Left ventricle myocardium inferior (tissue), 1 donor: ENCODE data around the gene SLC43A2. TPM values are rescaled to one million over a fixed set of nuclear protein-coding genes. Genes with fewer than 3 reads are reported as not detected.

Experiments
- DNase-seq: peaks from one replicate; pipeline ENCODE4 v3.0.0-alpha.2; 2020
- H3K27ac ChIP-seq: fragments of 200-600 bp; replicated peaks from 2 replicates; pipeline ENCODE4 v1.8.0; 2021
- H3K27me3 ChIP-seq: fragments of 200-600 bp; 2 replicates; pipeline ENCODE4 v1.8.0; 2021; ENCODE audit warnings: low read depth
- H3K36me3 ChIP-seq: fragments of 200-600 bp; 2 replicates; pipeline ENCODE4 v1.8.0; 2021
- H3K4me1 ChIP-seq: fragments of 200-600 bp; 2 replicates; pipeline ENCODE4 v1.8.0; 2021
- H3K4me3 ChIP-seq: fragments of 200-600 bp; 2 replicates; pipeline ENCODE4 v1.8.0; 2021; ENCODE audit warnings: mild to moderate bottlenecking, moderate library complexity
- H3K9me3 ChIP-seq: fragments of 200-600 bp; replicated peaks from 2 replicates; pipeline ENCODE4 v1.8.0; 2021
- intact Hi-C: fragments of 100-400 bp; cut with micrococcal nuclease; formaldehyde crosslinking; loops from one replicate; pipeline ENCODE4 v1.11.0; 2022
- total RNA-seq: library from RNA; stranded (reverse); fragmentation: NEBNext Ultra II Directional; extraction: Animal tissue kit (Norgen Biotek cat#: 25700); gene quantifications from one replicate; pipeline ENCODE4 v1.2.1, GENCODE V29; 2021
- TF ChIP-seq, protein P1 (sequence below): fragments of 200-600 bp; IDR thresholded peaks from 2 replicates; pipeline ENCODE4 v1.8.0; 2021; ENCODE audit warnings: antibody characterized with exemption, mild to moderate bottlenecking, borderline replicate concordance
- donor health status: DM: no; HTN: yes; CAD: no; lungs with severe emphysema.

The SLC43A2 gene
- total RNA-seq, 1 donor from 2014 or later = 4.0 TPM

DNA sequence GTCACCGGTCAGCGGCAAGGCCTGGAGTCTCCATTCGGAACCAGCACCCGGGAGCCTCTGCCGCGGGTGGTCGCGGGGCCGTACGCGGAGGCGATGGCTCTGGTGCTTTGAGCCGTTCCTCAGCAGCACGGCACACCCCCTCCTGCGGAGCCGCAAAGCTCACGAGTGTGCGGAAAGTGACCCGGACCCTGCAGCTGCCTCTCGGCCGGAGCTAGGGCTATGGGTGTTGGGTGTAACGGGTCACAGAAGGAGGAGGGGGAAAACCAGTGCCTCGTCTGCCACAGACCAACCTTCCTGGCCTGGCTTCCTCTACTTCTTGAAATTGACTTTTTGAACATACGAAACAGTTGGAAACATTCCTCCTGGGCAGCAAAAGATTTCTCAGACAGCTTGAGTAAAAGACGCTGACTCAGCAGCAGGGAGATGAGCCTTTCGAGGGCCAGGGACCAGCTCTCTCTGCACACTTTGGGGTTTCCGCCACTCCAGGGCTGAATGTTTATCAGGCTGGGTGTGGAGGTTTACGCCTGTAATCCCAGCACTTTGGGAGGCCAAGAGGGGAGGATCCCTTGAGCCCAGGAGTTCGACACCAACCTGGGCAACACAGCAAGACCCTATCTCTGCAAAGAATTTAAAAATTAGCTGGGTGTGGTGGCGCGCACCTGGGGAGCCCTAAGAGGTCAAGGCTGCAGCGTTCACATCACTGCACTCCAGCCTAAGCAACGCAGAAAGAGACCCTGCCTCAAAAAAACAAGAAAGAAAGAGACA, 39.6 kb downstream of the SLC43A2 start:
- Histone ChIP-seq H3K9me3 (no peaks in the 10 kb centered on the region), H3K4me1 (peaks cover 31% of the 10 kb centered on the region), H3K4me3 (no peak overlapping the region), H3K27me3 (no peaks in the 10 kb centered on the region), H3K36me3 (peaks cover 5% of the 10 kb centered on the region), H3K27ac (peak overlapping the region; percentile 91)
- intact Hi-C loops = no loop called here
- DNase-seq = no peak
- TF ChIP-seq, protein P1, sequence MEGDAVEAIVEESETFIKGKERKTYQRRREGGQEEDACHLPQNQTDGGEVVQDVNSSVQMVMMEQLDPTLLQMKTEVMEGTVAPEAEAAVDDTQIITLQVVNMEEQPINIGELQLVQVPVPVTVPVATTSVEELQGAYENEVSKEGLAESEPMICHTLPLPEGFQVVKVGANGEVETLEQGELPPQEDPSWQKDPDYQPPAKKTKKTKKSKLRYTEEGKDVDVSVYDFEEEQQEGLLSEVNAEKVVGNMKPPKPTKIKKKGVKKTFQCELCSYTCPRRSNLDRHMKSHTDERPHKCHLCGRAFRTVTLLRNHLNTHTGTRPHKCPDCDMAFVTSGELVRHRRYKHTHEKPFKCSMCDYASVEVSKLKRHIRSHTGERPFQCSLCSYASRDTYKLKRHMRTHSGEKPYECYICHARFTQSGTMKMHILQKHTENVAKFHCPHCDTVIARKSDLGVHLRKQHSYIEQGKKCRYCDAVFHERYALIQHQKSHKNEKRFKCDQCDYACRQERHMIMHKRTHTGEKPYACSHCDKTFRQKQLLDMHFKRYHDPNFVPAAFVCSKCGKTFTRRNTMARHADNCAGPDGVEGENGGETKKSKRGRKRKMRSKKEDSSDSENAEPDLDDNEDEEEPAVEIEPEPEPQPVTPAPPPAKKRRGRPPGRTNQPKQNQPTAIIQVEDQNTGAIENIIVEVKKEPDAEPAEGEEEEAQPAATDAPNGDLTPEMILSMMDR = no peak

DNA sequence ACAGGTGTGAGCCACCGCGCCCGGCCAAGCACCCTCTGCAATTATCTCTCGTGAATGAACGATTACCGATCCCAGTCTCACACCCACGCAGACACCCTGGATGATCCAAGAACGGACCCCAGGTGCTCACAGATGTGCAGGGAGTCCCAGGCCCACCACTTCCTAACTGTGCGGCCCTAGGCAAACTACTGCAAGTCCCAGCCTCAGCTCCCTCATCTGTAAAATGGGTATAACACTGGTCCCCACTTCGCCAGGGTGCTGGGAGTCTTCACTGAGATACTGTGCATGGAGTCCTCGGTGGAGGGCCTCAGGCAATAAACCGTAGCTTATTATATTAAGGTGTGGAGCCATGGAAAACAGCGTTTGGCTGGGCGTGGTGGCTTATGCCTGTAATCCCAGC, 44.5 kb downstream of the SLC43A2 start:
- H3K9me3 ChIP-seq = no peaks in the 10 kb centered on the region
- no peak overlapping the region for H3K4me3 ChIP-seq
- no peak overlapping the region for H3K27ac ChIP-seq
- no peaks in the 10 kb centered on the region for H3K27me3 ChIP-seq
- intact Hi-C loops = no loop called here
- H3K4me1 ChIP-seq = peaks cover 13% of the 10 kb centered on the region
- TF ChIP-seq, protein P1 = no peak
- H3K36me3 ChIP-seq = peaks cover 5% of the 10 kb centered on the region
- no peak for DNase-seq

DNA sequence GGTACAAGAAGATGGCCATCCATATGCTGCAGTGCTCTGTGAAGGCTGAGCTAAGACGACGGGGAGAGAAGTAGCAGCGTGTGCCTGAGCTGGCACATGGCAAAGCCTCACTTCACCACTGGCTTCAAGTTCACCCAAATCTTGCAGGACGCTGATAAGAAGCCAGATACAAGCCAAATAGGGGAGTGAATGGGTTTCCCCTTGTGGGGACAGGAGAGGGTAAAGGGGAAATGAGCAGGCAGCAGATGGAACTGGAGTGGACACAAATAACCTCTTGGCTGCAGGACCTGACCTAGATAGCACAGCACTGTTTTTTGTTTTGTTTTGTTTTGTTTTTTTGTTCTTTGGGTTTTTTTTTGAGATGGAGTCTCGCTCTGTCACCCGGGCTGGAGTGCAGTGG, 45.1 kb downstream of the SLC43A2 start:
- intact Hi-C loops = no loop called here
- peaks cover 13% of the 10 kb centered on the region for H3K4me1 ChIP-seq
- no peaks in the 10 kb centered on the region for H3K9me3 ChIP-seq
- TF ChIP-seq, protein P1 = no peak
- no peaks in the 10 kb centered on the region for H3K27me3 ChIP-seq
- no peak overlapping the region for H3K27ac ChIP-seq
- H3K4me3 ChIP-seq = no peak overlapping the region
- peaks cover 5% of the 10 kb centered on the region for H3K36me3 ChIP-seq
- no peak for DNase-seq

DNA sequence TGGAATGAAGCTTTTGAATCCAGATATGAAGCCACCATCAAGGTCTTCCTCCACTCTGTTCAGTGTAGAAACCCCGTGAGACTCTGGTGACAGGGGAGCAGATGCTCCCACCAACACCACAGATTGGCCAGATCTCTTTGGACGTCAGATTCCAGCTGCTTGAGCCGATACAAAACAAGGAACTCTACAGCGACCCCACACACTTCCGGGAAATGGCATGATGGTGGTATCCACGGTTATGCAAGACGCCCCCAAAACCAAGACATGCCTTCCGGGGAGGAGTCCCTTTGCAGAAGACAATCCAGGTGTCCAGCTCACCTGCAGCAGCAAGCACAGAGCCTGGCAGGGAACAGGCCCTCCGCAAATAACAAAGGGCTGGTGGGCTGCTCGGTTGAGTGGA, 46.3 kb downstream of the SLC43A2 start:
- H3K9me3 ChIP-seq = no peaks in the 10 kb centered on the region
- H3K36me3 ChIP-seq = peaks cover 5% of the 10 kb centered on the region
- no peak for DNase-seq
- H3K27me3 ChIP-seq = no peaks in the 10 kb centered on the region
- no peak overlapping the region for H3K4me3 ChIP-seq
- H3K4me1 ChIP-seq = peaks cover 19% of the 10 kb centered on the region
- H3K27ac ChIP-seq = no peak overlapping the region
- TF ChIP-seq, protein P1 = no peak
- intact Hi-C loops = no loop called here

DNA sequence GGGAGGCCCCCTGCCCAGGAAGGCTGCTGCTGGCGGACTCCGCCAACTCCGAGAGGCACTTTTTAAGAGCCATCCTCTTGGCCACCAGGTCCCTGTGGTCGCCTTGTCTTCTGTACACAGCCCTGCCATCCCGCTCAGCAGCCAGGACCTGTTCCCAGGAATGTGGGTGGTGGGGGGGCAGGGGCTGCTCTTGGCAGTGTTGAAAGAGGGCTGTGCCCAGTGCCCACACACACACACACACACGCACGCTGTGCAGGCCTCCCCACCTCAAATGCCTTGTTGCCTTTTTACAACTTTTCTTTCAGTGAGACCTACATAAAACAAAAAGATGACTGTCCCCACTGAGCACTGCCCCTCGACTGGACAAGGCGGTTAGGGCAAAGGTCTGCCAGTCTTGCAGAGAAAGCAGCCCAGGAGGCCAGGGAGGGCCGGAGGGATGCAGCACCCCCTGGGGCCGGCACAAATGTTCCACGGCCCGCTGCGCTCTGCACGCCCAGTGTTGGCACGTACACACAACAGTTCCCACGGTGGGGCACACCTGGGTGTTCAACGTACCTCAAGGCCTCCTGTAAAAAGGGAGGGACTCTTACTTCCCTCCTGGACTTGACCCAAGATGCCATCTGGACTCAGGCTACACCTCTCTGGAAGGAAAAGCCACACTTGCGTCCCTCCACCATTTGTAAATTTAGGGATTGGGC, 47.5 kb downstream of the SLC43A2 start:
- no peaks in the 10 kb centered on the region for H3K9me3 ChIP-seq
- intact Hi-C loops = no loop called here
- H3K27me3 ChIP-seq = no peaks in the 10 kb centered on the region
- DNase-seq = no peak
- no peak overlapping the region for H3K27ac ChIP-seq
- TF ChIP-seq, protein P1 = no peak
- H3K36me3 ChIP-seq = peaks cover 5% of the 10 kb centered on the region
- H3K4me3 ChIP-seq = no peak overlapping the region
- H3K4me1 ChIP-seq = peaks cover 23% of the 10 kb centered on the region
